SU-DHL-6 (cell line): ENCODE results near the gene USF2.

ENCODE experiments used
- H2AFZ ChIP-seq: fragments of 200-600 bp; sonication (generic); 2 replicates; pipeline ENCODE4 v1.6.1; 2014; ENCODE audit warnings: low read depth, mild to moderate bottlenecking, moderate library complexity, mixed read lengths, antibody characterized with exemption, low read length; ENCODE audit not compliant: severe bottlenecking
- H3F3A ChIP-seq: fragments of 200-600 bp; shearing (Covaris generic); 2 replicates; pipeline ENCODE4 v1.6.0; 2016; ENCODE audit warnings: antibody characterized with exemption, mild to moderate bottlenecking; ENCODE audit not compliant: insufficient read depth
- H3K27ac ChIP-seq: fragments of 200-600 bp; sonication (generic); 2 replicates; pipeline ENCODE4 v1.5.1; 2016; ENCODE audit warnings: low read depth, mild to moderate bottlenecking, low read length, moderate library complexity, mixed read lengths
- H3K27me3 ChIP-seq: fragments of 200-600 bp; sonication (generic), shearing (Covaris generic); 2 replicates; pipeline ENCODE4 v1.6.0; 2014; ENCODE audit warnings: mild to moderate bottlenecking, low read length
- H3K36me3 ChIP-seq: fragments of 200-600 bp; sonication (generic); 2 replicates; pipeline ENCODE4 v1.6.1; 2014; ENCODE audit warnings: mild to moderate bottlenecking, low read length, mixed read lengths
- H3K4me2 ChIP-seq: fragments of 300-600, 200-600 bp; shearing (Covaris generic), sonication (generic); 2 replicates; pipeline ENCODE4 v1.6.0; 2014; ENCODE audit warnings: low read length, low read depth, mild to moderate bottlenecking; ENCODE audit not compliant: poor library complexity, severe bottlenecking
- H3K4me3 ChIP-seq: fragments of 200-600 bp; sonication (generic); 2 replicates; pipeline ENCODE4 v1.5.1; 2014; ENCODE audit warnings: antibody characterized with exemption, low read length, mild to moderate bottlenecking, mixed read lengths; ENCODE audit not compliant: insufficient read depth, poor library complexity, severe bottlenecking
- H3K79me2 ChIP-seq: fragments of 200-600 bp; sonication (generic); 2 replicates; pipeline ENCODE4 v1.6.1; 2014; ENCODE audit warnings: mild to moderate bottlenecking, low read length, moderate library complexity; ENCODE audit not compliant: insufficient read depth
- H3K9ac ChIP-seq: fragments of 200-600 bp; sonication (generic); 2 replicates; pipeline ENCODE4 v1.7.0; 2014; ENCODE audit warnings: mild to moderate bottlenecking, low read length
- H3K9me2 ChIP-seq: fragments of 200-600 bp; sonication (generic); replicated peaks from 2 replicates; pipeline ENCODE4 v1.6.1; 2014; ENCODE audit warnings: low read length; ENCODE audit not compliant: insufficient read depth
- H3K9me3 ChIP-seq: fragments of 200-600 bp; sonication (generic); 2 replicates; pipeline ENCODE4 v1.6.1; 2014; ENCODE audit warnings: low read length, mixed read lengths; ENCODE audit not compliant: insufficient read depth
- H4K20me1 ChIP-seq: fragments of 200-600 bp; sonication (generic); 2 replicates; pipeline ENCODE4 v1.6.1; 2014; ENCODE audit warnings: low read depth, mild to moderate bottlenecking, antibody characterized with exemption, low read length, moderate library complexity, mixed read lengths
- CTCF ChIP-seq: fragments of 200-600 bp; sonication (generic); IDR thresholded peaks from one replicate; pipeline ENCODE4 v1.5.1; 2017; ENCODE audit warnings: antibody characterized with exemption, mild to moderate bottlenecking, low read length, moderate library complexity; ENCODE audit not compliant: insufficient read depth, poor library complexity, severe bottlenecking
- EZH2phosphoT487 ChIP-seq: fragments of 200-600 bp; sonication (generic), shearing (Covaris generic); conservative IDR thresholded peaks from 2 replicates; pipeline ENCODE4 v1.6.1; 2018; ENCODE audit warnings: mild to moderate bottlenecking, antibody characterized with exemption, low read length, moderate library complexity, mixed read lengths

Gene USF2

GRCh38 chr19:35273686-35274259 is 5.0 kb downstream of the USF2 start:
- Histone ChIP-seq H3K27ac (no peak overlapping the region), H3K4me3 (no peak overlapping the region), H4K20me1 (no peaks in the 10 kb centered on the region), H3K79me2 (no peaks in the 10 kb centered on the region), H2AFZ (no peak overlapping the region), H3K9me3 (no peaks in the 10 kb centered on the region), H3F3A (no peaks in the 10 kb centered on the region), H3K9me2 (no peaks in the 10 kb centered on the region), H3K9ac (no peak overlapping the region), H3K4me2 (no peak overlapping the region), H3K27me3 (no peaks in the 10 kb centered on the region), H3K36me3 (0 out of 2 replicates have a peak, but pooled peaks cover 3% of the 10 kb centered on the region)
- TF ChIP-seq CTCF = no peak
- TF ChIP-seq EZH2phosphoT487 = no peak

GRCh38 chr19:35274323-35274722 is 5.6 kb downstream of the USF2 start:
- Histone ChIP-seq H3K4me2 (no peak overlapping the region), H3K27me3 (no peaks in the 10 kb centered on the region), H3K79me2 (no peaks in the 10 kb centered on the region), H3K9me3 (no peaks in the 10 kb centered on the region), H3F3A (no peaks in the 10 kb centered on the region), H3K27ac (no peak overlapping the region), H4K20me1 (no peaks in the 10 kb centered on the region), H3K36me3 (0 out of 2 replicates have a peak, but pooled peaks cover 3% of the 10 kb centered on the region), H3K9me2 (no peaks in the 10 kb centered on the region), H2AFZ (no peak overlapping the region), H3K4me3 (no peak overlapping the region), H3K9ac (no peak overlapping the region)
- no peak for TF ChIP-seq EZH2phosphoT487
- no peak for TF ChIP-seq CTCF

- TF ChIP-seq EZH2phosphoT487 (no peak), CTCF (no peak)
Measured at GRCh38 chr19:35276706-35277281, 8.0 kb downstream of the USF2 start.

More at GRCh38 chr19:35276706-35277281, 8.0 kb downstream of the USF2 start:
- H3K4me3 ChIP-seq = no peak overlapping the region
- H3K9ac ChIP-seq = no peak overlapping the region
- 0 out of 2 replicates have a peak, but pooled peaks cover 3% of the 10 kb centered on the region for H3K36me3 ChIP-seq
- H3K4me2 ChIP-seq = no peak overlapping the region
- no peak overlapping the region for H2AFZ ChIP-seq
- H3K27me3 ChIP-seq = no peaks in the 10 kb centered on the region
- no peaks in the 10 kb centered on the region for H3K9me3 ChIP-seq
- H4K20me1 ChIP-seq = no peaks in the 10 kb centered on the region
- H3K79me2 ChIP-seq = no peaks in the 10 kb centered on the region
- H3K27ac ChIP-seq = no peak overlapping the region
- no peaks in the 10 kb centered on the region for H3K9me2 ChIP-seq
- no peaks in the 10 kb centered on the region for H3F3A ChIP-seq
